ENCODE measurements around the gene MADD. TPM values are rescaled to one million over a fixed set of nuclear protein-coding genes. Genes with fewer than 3 reads are reported as not detected.

Gene MADD
- total RNA-seq, 1 experiment from 2014 or later, result 24.8 TPM

DNA sequence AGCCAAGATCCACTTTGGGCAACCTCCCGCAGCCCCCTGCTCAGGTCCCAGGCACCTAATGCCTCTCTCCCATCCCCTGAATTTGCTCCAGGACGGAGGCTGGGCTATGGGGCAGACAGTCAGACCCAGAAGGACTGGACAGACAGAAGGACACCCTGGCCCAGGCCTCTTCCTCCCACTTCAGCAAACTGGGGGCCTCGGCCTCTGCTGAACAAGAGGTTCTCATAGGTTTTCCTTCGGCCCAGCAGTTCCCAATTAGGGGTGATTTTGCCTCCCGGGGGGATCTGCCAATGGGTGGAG, 104.7 kb downstream of the MADD start:
- Mint-ChIP-seq H3K36me3 (ENCODE audit: insufficient read depth, unreplicated experiment) (no peaks in the 10 kb centered on the region), H3K27me3 (ENCODE audit: insufficient read depth, unreplicated experiment) (peaks cover 2% of the 10 kb centered on the region), H3K27ac (ENCODE audit: low read depth, unreplicated experiment) (no peak overlapping the region), H3K4me1 (ENCODE audit: insufficient read depth, unreplicated experiment) (peaks cover 9% of the 10 kb centered on the region), H3K9me3 (ENCODE audit: unreplicated experiment) (no peaks in the 10 kb centered on the region), H3K4me3 (ENCODE audit: unreplicated experiment) (no peak overlapping the region)
- TF ChIP-seq, protein P1, sequence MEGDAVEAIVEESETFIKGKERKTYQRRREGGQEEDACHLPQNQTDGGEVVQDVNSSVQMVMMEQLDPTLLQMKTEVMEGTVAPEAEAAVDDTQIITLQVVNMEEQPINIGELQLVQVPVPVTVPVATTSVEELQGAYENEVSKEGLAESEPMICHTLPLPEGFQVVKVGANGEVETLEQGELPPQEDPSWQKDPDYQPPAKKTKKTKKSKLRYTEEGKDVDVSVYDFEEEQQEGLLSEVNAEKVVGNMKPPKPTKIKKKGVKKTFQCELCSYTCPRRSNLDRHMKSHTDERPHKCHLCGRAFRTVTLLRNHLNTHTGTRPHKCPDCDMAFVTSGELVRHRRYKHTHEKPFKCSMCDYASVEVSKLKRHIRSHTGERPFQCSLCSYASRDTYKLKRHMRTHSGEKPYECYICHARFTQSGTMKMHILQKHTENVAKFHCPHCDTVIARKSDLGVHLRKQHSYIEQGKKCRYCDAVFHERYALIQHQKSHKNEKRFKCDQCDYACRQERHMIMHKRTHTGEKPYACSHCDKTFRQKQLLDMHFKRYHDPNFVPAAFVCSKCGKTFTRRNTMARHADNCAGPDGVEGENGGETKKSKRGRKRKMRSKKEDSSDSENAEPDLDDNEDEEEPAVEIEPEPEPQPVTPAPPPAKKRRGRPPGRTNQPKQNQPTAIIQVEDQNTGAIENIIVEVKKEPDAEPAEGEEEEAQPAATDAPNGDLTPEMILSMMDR (IDR thresholded peaks at IDR 0.05; ENCODE audit: unreplicated experiment), result no peak
- no TSS peak for BruUV-seq (replicated peaks)
- ChIA-PET CTCF (interaction anchor here (0.5 to 3.5 kb wide), 34 partner anchors 10 to 768 kb away, joined by 3 to 38 read pairs (median 4); partner anchors contain the start of gene SLC39A13), POLR2A (interaction anchor here (0.6 to 1.2 kb wide), 3 partner anchors 33 to 91 kb away, joined by 3 to 5 read pairs (median 4); no protein-coding TSS in a partner anchor)
- intact Hi-C loops (cut with micrococcal nuclease), result loop anchor here (1.0 kb wide), 2 partner anchors 34 to 80 kb away; partner anchors contain the start of gene SLC39A13
- DNase-seq (ENCODE audit: unreplicated experiment), result no peak

DNA sequence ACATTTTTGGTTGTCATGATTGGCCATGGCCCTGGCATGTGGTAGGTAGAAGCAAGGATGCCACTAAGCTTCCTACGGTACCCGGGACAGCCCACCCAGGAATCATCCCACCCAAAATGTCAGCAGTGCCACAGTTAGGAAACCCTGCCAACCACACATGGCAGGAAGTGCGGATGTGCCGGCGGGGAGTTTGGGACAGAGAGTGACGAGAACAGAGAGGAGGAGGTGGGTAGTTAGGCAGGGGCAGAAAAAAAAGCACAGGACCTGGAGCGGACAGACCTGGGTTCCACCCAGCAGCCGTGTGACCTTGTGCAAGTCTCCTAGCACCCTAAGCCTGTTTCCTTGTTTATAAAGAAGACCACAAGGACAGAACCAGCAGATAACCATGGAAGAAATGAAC, 105.1 kb downstream of the MADD start:
- POLR2A ChIA-PET, result interaction anchor here (1.2 kb wide), 1 partner anchor 33 kb away, joined by 4 read pairs; no protein-coding TSS in a partner anchor
- no peak overlapping the region for H3K4me3 Mint-ChIP-seq (ENCODE audit: unreplicated experiment)
- DNase-seq (ENCODE audit: unreplicated experiment), result no peak
- no TSS peak for BruUV-seq (replicated peaks)
- H3K27ac Mint-ChIP-seq (ENCODE audit: low read depth, unreplicated experiment), result no peak overlapping the region
- no peaks in the 10 kb centered on the region for H3K27me3 Mint-ChIP-seq (ENCODE audit: insufficient read depth, unreplicated experiment)
- TF ChIP-seq, protein P1 (IDR thresholded peaks at IDR 0.05; ENCODE audit: unreplicated experiment), result no peak
- H3K36me3 Mint-ChIP-seq (ENCODE audit: insufficient read depth, unreplicated experiment), result no peaks in the 10 kb centered on the region
- no peaks in the 10 kb centered on the region for H3K9me3 Mint-ChIP-seq (ENCODE audit: unreplicated experiment)
- intact Hi-C loops (cut with micrococcal nuclease), result no loop called here
- peaks cover 9% of the 10 kb centered on the region for H3K4me1 Mint-ChIP-seq (ENCODE audit: insufficient read depth, unreplicated experiment)
- CTCF ChIA-PET, result interaction anchor here (0.6 to 3.5 kb wide), 13 partner anchors 10 to 150 kb away, joined by 3 to 38 read pairs (median 9); partner anchors contain the start of gene SLC39A13

DNA sequence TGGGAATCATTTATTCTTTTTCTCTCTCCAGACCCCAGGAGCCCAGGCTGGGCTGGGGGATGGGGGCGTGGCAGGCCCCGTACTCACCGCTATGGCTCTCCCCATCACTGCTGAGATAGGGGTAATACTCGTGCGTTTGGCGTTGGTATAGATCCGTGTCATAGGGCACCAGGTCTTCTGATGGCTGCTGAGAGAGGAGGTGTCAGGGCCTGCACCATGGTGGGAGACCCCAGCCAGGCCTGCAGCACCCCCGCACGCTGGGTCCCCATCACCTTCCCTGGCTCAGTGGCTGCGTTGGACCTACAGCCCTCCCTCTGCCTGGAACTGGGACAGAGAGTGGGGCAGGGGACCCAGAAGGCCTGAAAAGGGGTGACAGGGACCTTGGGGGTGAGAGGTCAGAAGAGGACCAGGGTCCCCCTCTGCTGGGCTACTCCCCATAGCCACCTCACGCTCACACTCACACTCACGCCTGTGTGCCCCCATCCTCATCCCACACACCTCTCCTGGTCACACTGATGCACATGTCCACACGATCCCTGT, 105.7 kb downstream of the MADD start:
- TF ChIP-seq, protein P1 (IDR thresholded peaks at IDR 0.05; ENCODE audit: unreplicated experiment), result no peak
- BruUV-seq (replicated peaks), result no TSS peak
- intact Hi-C loops (cut with micrococcal nuclease), result no loop called here
- POLR2A ChIA-PET, result no interaction called here
- CTCF ChIA-PET, result interaction anchor here (1.0 to 2.9 kb wide), 3 partner anchors 13 to 29 kb away, joined by 3 to 28 read pairs (median 20); no protein-coding TSS in a partner anchor
- Mint-ChIP-seq H3K4me1 (ENCODE audit: insufficient read depth, unreplicated experiment) (peaks cover 9% of the 10 kb centered on the region), H3K9me3 (ENCODE audit: unreplicated experiment) (no peaks in the 10 kb centered on the region), H3K36me3 (ENCODE audit: insufficient read depth, unreplicated experiment) (no peaks in the 10 kb centered on the region), H3K27ac (ENCODE audit: low read depth, unreplicated experiment) (no peak overlapping the region), H3K27me3 (ENCODE audit: insufficient read depth, unreplicated experiment) (no peaks in the 10 kb centered on the region), H3K4me3 (ENCODE audit: unreplicated experiment) (no peak overlapping the region)
- DNase-seq (ENCODE audit: unreplicated experiment), result no peak

DNA sequence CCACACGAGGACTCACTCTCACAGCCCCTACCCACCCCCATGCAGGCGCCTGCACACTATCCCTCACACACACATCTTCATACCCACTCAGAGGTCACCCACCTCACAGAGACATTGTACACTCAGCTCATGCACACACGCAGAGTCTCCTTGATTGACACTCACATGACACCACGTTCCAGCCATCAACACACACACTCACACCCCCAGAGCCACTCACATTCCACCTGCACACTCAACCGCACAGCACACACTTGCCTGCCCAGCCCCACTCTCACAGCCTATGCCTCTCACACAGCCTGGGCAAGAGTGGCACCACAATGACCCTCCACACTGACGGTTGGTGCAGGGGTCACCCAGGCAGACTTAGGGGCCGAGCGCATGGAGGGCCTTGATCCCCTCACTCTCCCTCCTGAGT, 106.2 kb downstream of the MADD start:
- Mint-ChIP-seq H3K27ac (ENCODE audit: low read depth, unreplicated experiment) (no peak overlapping the region), H3K36me3 (ENCODE audit: insufficient read depth, unreplicated experiment) (no peaks in the 10 kb centered on the region), H3K4me1 (ENCODE audit: insufficient read depth, unreplicated experiment) (peaks cover 9% of the 10 kb centered on the region), H3K27me3 (ENCODE audit: insufficient read depth, unreplicated experiment) (no peaks in the 10 kb centered on the region), H3K4me3 (ENCODE audit: unreplicated experiment) (no peak overlapping the region), H3K9me3 (ENCODE audit: unreplicated experiment) (no peaks in the 10 kb centered on the region)
- intact Hi-C loops (cut with micrococcal nuclease), result no loop called here
- DNase-seq (ENCODE audit: unreplicated experiment), result no peak
- ChIA-PET CTCF (interaction anchor here (0.6 to 1.0 kb wide), 2 partner anchors 28 to 55 kb away, joined by 3 read pairs; no protein-coding TSS in a partner anchor), POLR2A (interaction anchor here (0.6 kb wide), 1 partner anchor 9 kb away, joined by 3 read pairs; no protein-coding TSS in a partner anchor)
- no TSS peak for BruUV-seq (replicated peaks)
- TF ChIP-seq, protein P1 (IDR thresholded peaks at IDR 0.05; ENCODE audit: unreplicated experiment), result no peak
